C4-2B (cell line): ENCODE results near the gene HOXC11.

ENCODE experiments used
- CTCF ChIP-seq: fragments of 450-650 bp; conservative IDR thresholded peaks from 2 replicates; pipeline ENCODE4 v1.5.1; 2017; ENCODE audit warnings: mild to moderate bottlenecking
- ZFX ChIP-seq: fragments of 450-650 bp; IDR thresholded peaks from 2 replicates; pipeline ENCODE4 v1.6.1; 2017

GRCh38 chr12:54010053-54010971 lies 37.4 kb downstream of the HOXC11 start:
- TF ChIP-seq CTCF (no peak), ZFX (no peak)
